22Rv1 (cell line): Measurements from ENCODE around the gene DPP8.

ENCODE experiments used
- CTCF ChIP-seq: fragments of 450-650 bp; IDR thresholded peaks from 2 replicates; pipeline ENCODE4 v1.5.1; 2017; ENCODE audit warnings: mild to moderate bottlenecking
- ZFX ChIP-seq: fragments of 450-650 bp; IDR thresholded peaks from 2 replicates; pipeline ENCODE4 v1.6.1; 2017; ENCODE audit warnings: antibody characterized with exemption, borderline replicate concordance

DNA sequence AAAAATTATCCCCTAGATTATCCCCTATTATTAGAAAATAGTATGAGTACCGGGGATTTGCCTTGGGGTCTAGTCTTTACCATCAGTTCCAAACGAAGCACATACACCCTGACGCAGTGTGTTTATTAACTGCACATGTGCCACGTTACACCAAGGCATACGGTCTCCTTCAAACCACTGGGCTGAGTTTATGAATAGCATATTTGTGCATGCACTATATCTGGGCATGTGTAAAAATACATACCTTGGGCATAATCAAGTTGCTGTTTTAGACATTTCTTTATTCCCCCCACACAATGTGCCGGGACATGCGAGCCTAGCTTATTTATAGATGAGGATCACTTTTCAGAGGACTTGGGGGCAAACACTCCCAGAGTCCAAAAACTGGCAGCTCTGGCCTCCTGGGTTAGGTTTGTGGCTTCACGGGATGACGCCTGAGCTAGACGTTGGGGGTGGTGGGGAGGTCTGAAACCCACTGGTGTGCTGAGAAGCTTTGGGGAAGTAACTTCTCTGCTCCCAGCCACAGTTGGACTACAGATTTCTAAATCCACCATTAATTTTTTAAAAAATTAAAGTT, 111.0 kb downstream of the DPP8 start:
- TF ChIP-seq CTCF (no peak), ZFX (no peak)
